A549 (cell line): ENCODE measurements around the gene ESPNL.

Experiments used
- CHD2 ChIP-seq: fragments of 150-350 bp; IDR thresholded peaks from 2 replicates; pipeline ENCODE4 v1.6.1; 2014; ENCODE audit warnings: low read length; ENCODE audit not compliant: partially characterized antibody
- MAFK ChIP-seq: fragments of 450-650 bp; IDR thresholded peaks from 2 replicates; pipeline ENCODE4 v1.6.1; 2014; ENCODE audit not compliant: partially characterized antibody
- POLR2A ChIP-seq: IDR thresholded peaks from 2 replicates; pipeline ENCODE4 v1.6.1; 2012; ENCODE audit warnings: mild to moderate bottlenecking, low read length
- RNF2 ChIP-seq: fragments of 200-600 bp; sonication (generic); IDR thresholded peaks from 2 replicates; pipeline ENCODE4 v1.6.1; 2016; ENCODE audit warnings: low read depth, mild to moderate bottlenecking, antibody characterized with exemption, moderate library complexity, borderline replicate concordance
- ZFP36 ChIP-seq: fragments of 450-650 bp; IDR thresholded peaks from 2 replicates; pipeline ENCODE4 v1.6.1; 2014; ENCODE audit warnings: borderline replicate concordance; ENCODE audit not compliant: partially characterized antibody
- TF ChIP-seq, protein P1 (sequence below): IDR thresholded peaks from 2 replicates; pipeline ENCODE4 v1.6.1; 2012
- TF ChIP-seq, protein P2 (sequence below): fragments of >200 bp; sonication (Bioruptor Twin); formaldehyde crosslinking; IDR thresholded peaks from 3 replicates; pipeline ENCODE4 v1.5.1; 2016
- TF ChIP-seq, protein P3 (sequence below): fragments of 450-650 bp; IDR thresholded peaks from 2 replicates; pipeline ENCODE4 v1.6.1; 2014; ENCODE audit warnings: antibody characterized with exemption

DNA sequence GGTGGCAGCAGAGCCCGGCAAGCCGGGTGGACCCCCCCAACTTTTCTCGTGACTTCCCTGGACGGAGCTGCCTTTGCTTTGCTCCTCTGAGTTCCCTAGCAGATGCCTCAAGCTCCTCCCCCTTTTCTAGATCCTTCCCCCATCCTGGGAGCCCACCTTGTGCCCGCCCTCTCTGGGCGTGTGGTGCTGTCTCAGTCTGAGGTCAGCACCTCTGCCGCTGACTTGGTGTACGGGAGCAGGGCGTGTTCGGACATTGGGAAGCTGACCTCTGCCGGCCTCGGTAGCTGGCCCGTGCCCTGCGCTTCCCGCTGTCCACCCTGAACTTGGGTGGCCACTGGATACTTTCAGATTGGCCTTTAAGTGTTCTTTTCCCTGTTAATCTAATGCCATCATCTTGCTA, 19.6 kb upstream of the ESPNL start:
- TF ChIP-seq, protein P1, sequence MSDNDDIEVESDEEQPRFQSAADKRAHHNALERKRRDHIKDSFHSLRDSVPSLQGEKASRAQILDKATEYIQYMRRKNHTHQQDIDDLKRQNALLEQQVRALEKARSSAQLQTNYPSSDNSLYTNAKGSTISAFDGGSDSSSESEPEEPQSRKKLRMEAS = no peak
- TF ChIP-seq POLR2A (no peak), MAFK (no peak), ZFP36 (no peak), RNF2 (no peak), CHD2 (no peak)
- TF ChIP-seq, protein P2, sequence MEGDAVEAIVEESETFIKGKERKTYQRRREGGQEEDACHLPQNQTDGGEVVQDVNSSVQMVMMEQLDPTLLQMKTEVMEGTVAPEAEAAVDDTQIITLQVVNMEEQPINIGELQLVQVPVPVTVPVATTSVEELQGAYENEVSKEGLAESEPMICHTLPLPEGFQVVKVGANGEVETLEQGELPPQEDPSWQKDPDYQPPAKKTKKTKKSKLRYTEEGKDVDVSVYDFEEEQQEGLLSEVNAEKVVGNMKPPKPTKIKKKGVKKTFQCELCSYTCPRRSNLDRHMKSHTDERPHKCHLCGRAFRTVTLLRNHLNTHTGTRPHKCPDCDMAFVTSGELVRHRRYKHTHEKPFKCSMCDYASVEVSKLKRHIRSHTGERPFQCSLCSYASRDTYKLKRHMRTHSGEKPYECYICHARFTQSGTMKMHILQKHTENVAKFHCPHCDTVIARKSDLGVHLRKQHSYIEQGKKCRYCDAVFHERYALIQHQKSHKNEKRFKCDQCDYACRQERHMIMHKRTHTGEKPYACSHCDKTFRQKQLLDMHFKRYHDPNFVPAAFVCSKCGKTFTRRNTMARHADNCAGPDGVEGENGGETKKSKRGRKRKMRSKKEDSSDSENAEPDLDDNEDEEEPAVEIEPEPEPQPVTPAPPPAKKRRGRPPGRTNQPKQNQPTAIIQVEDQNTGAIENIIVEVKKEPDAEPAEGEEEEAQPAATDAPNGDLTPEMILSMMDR = no peak
- TF ChIP-seq, protein P3, sequence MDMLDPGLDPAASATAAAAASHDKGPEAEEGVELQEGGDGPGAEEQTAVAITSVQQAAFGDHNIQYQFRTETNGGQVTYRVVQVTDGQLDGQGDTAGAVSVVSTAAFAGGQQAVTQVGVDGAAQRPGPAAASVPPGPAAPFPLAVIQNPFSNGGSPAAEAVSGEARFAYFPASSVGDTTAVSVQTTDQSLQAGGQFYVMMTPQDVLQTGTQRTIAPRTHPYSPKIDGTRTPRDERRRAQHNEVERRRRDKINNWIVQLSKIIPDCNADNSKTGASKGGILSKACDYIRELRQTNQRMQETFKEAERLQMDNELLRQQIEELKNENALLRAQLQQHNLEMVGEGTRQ = no peak
